Measurements from ENCODE around the gene PPFIBP2. TPM values are rescaled to one million over a fixed set of nuclear protein-coding genes. Genes with fewer than 3 reads are reported as not detected.

The PPFIBP2 gene
- total RNA-seq, 2 experiments from 2014 or later = 102 to 182 TPM

- Histone ChIP-seq H3K36me3 (ENCODE audit: insufficient read depth, low read length) (peaks cover 99% of the 10 kb centered on the region), H3K79me2 (ENCODE audit: insufficient read depth, low read depth, low read length) (no peaks in the 10 kb centered on the region), H4K20me1 (ENCODE audit: insufficient read depth, low read length) (no peaks in the 10 kb centered on the region), H3K4me1 (ENCODE audit: insufficient read depth, low read length, poor library complexity, severe bottlenecking) (no peaks in the 10 kb centered on the region), H3K9me2 (ENCODE audit: insufficient read depth, low read length) (no peaks in the 10 kb centered on the region), H3K4me3 (ENCODE audit: low read depth, low read length, poor library complexity, severe bottlenecking) (no peak overlapping the region), H3K9me3 (ENCODE audit: low read length) (no peaks in the 10 kb centered on the region), H3K4me2 (ENCODE audit: low read length) (no peak overlapping the region), H2AFZ (ENCODE audit: low read length) (no peak overlapping the region), H3K27ac (ENCODE audit: low read depth, low read length, poor library complexity, severe bottlenecking) (no peak overlapping the region)
- ChIA-PET CTCF (ENCODE audit: unreplicated experiment) (no interaction called here), POLR2A (interaction anchor here (0.6 to 1.0 kb wide), 2 partner anchors 27 to 1455 kb away, joined by 3 read pairs; no protein-coding TSS in a partner anchor)
- DNase-seq (ENCODE audit: low spot score) = no peak
- intact Hi-C loops (cut with micrococcal nuclease; ENCODE audit: unreplicated experiment) = no loop called here
- BruUV-seq (replicated peaks) = no TSS peak
- TF ChIP-seq EZH2phosphoT487 (IDR thresholded peaks at IDR 0.05; ENCODE audit: borderline replicate concordance, low read depth, low read length) (no peak), CTCF (conservative IDR thresholded peaks at IDR 0.05; ENCODE audit: low read length) (no peak)
Observed at GRCh38 chr11:7630002-7630401, 116.2 kb downstream of the PPFIBP2 start.

GRCh38 chr11:7632211-7632610, 118.4 kb downstream of the PPFIBP2 start:
- H3K4me2 ChIP-seq (ENCODE audit: low read length) = no peak overlapping the region
- no peak for DNase-seq (ENCODE audit: low spot score)
- H3K4me3 ChIP-seq (ENCODE audit: low read depth, low read length, poor library complexity, severe bottlenecking) = no peak overlapping the region
- POLR2A ChIA-PET = interaction anchor here (0.6 kb wide), 1 partner anchor 179 kb away, joined by 3 read pairs; no protein-coding TSS in a partner anchor
- intact Hi-C loops (cut with micrococcal nuclease; ENCODE audit: unreplicated experiment) = no loop called here
- no peaks in the 10 kb centered on the region for H3K9me3 ChIP-seq (ENCODE audit: low read length)
- H3K79me2 ChIP-seq (ENCODE audit: insufficient read depth, low read depth, low read length) = no peaks in the 10 kb centered on the region
- CTCF ChIA-PET (ENCODE audit: unreplicated experiment) = no interaction called here
- no TSS peak for BruUV-seq (replicated peaks)
- H3K36me3 ChIP-seq (ENCODE audit: insufficient read depth, low read length) = peaks cover 99% of the 10 kb centered on the region
- TF ChIP-seq EZH2phosphoT487 (IDR thresholded peaks at IDR 0.05; ENCODE audit: borderline replicate concordance, low read depth, low read length) (no peak), CTCF (conservative IDR thresholded peaks at IDR 0.05; ENCODE audit: low read length) (no peak)
- no peak overlapping the region for H2AFZ ChIP-seq (ENCODE audit: low read length)
- no peaks in the 10 kb centered on the region for H4K20me1 ChIP-seq (ENCODE audit: insufficient read depth, low read length)
- peaks cover 5% of the 10 kb centered on the region for H3K4me1 ChIP-seq (ENCODE audit: insufficient read depth, low read length, poor library complexity, severe bottlenecking)
- no peak overlapping the region for H3K27ac ChIP-seq (ENCODE audit: low read depth, low read length, poor library complexity, severe bottlenecking)
- H3K9me2 ChIP-seq (ENCODE audit: insufficient read depth, low read length) = no peaks in the 10 kb centered on the region

DNA sequence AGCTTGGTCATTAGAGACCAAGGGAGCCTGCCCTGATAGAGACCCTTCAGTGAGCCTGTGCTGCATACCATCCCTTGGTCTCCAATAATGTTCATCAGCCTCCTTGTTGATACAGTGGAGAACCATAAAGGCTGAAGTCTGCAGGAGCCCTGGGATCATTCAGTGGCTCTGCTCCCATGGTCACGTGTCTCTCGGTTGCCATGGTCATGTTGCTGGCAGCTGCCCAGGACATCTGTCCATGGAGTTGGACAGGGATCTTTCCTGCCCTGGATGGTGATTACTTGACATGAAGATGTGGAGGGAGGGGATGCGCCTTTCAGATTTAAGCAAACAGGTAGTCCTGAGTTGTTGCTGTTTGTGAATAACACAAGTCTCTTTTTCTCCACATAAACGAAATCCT, 121.3 kb downstream of the PPFIBP2 start:
- H3K4me2 ChIP-seq (ENCODE audit: low read length) = no peak overlapping the region
- no peak overlapping the region for H3K4me3 ChIP-seq (ENCODE audit: low read depth, low read length, poor library complexity, severe bottlenecking)
- peaks cover 23% of the 10 kb centered on the region for H3K4me1 ChIP-seq (ENCODE audit: insufficient read depth, low read length, poor library complexity, severe bottlenecking)
- peaks cover 99% of the 10 kb centered on the region for H3K36me3 ChIP-seq (ENCODE audit: insufficient read depth, low read length)
- CTCF ChIA-PET (ENCODE audit: unreplicated experiment) = no interaction called here
- no peak overlapping the region for H3K27ac ChIP-seq (ENCODE audit: low read depth, low read length, poor library complexity, severe bottlenecking)
- H3K9me3 ChIP-seq (ENCODE audit: low read length) = no peaks in the 10 kb centered on the region
- intact Hi-C loops (cut with micrococcal nuclease; ENCODE audit: unreplicated experiment) = no loop called here
- no peak overlapping the region for H2AFZ ChIP-seq (ENCODE audit: low read length)
- POLR2A ChIA-PET = interaction anchor here (0.5 kb wide), 1 partner anchor 198 kb away, joined by 3 read pairs; no protein-coding TSS in a partner anchor
- no peaks in the 10 kb centered on the region for H3K79me2 ChIP-seq (ENCODE audit: insufficient read depth, low read depth, low read length)
- no peaks in the 10 kb centered on the region for H4K20me1 ChIP-seq (ENCODE audit: insufficient read depth, low read length)
- H3K9me2 ChIP-seq (ENCODE audit: insufficient read depth, low read length) = no peaks in the 10 kb centered on the region
- no TSS peak for BruUV-seq (replicated peaks)
- no peak for TF ChIP-seq EZH2phosphoT487 (IDR thresholded peaks at IDR 0.05; ENCODE audit: borderline replicate concordance, low read depth, low read length)
- no peak for TF ChIP-seq CTCF (conservative IDR thresholded peaks at IDR 0.05; ENCODE audit: low read length)
- no peak for DNase-seq (ENCODE audit: low spot score)
